BLaER1 treated with 17β-estradiol and CSF1 and Interleukin-3, amounts not matched to agents 10 nM and 100 nM (cell line): ENCODE results near the gene NFX1.

Source experiments
- H3K27ac ChIP-seq, 11 experiments: shearing (Covaris generic); formaldehyde crosslinking; 2 replicates each; pipeline ENCODE4 v1.8.1; 2022
- H3K27me3 ChIP-seq, 11 experiments: shearing (Covaris generic); formaldehyde crosslinking; 2 replicates each; pipeline ENCODE4 v1.8.1; 2022
- H3K36me3 ChIP-seq, 11 experiments: shearing (Covaris generic); formaldehyde crosslinking; 2 replicates each; pipeline ENCODE4 v1.8.1; 2022
- H3K4me1 ChIP-seq, 10 experiments: shearing (Covaris generic); formaldehyde crosslinking; 2 replicates each; pipeline ENCODE4 v1.8.1; 2022
- H3K4me2 ChIP-seq, 11 experiments: shearing (Covaris generic); formaldehyde crosslinking; 2 replicates each; pipeline ENCODE4 v1.8.1; 2022
- H3K4me3 ChIP-seq, 10 experiments: shearing (Covaris generic); formaldehyde crosslinking; 2 replicates each; pipeline ENCODE4 v1.8.1; 2022
- H3K9ac ChIP-seq, 11 experiments: shearing (Covaris generic); formaldehyde crosslinking; 2 replicates each; pipeline ENCODE4 v1.8.1; 2022
- H3K9me3 ChIP-seq, 11 experiments: shearing (Covaris generic); formaldehyde crosslinking; replicated peaks in 1 of 11; 2 replicates each; pipeline ENCODE4 v1.8.1; 2022
- H4K20me1 ChIP-seq, 11 experiments: shearing (Covaris generic); formaldehyde crosslinking; 2 replicates each; pipeline ENCODE4 v1.8.1; 2022
- Cebpa-rat ChIP-seq, 11 experiments: shearing (Covaris generic); IDR thresholded peaks; 2 replicates each; pipeline ENCODE4 v1.8.1; 2022

NFX1 gene

GRCh38 chr9:33263131-33264002 lies 26.9 kb upstream of the NFX1 start:
- peak overlapping the region; percentile 69 to 96 (median 91); a peak in 21 of 22 replicates for H3K27ac ChIP-seq
- no peaks in the 10 kb centered on the region for H3K27me3 ChIP-seq
- peak overlapping the region; percentile 75 to 98 (median 88) for H3K4me2 ChIP-seq
- peak overlapping the region; percentile 86 to 98 (median 96) for H3K4me3 ChIP-seq
- no peak for TF ChIP-seq Cebpa-rat (IDR thresholded peaks at IDR 0.05)
- H4K20me1 ChIP-seq = peaks cover 10 to 54% (median 39%) of the 10 kb centered on the region in 11 experiments; a peak in 17 of 22 replicates
- peaks cover 24 to 72% (median 32%) of the 10 kb centered on the region in 10 experiments for H3K4me1 ChIP-seq
- peaks cover 59 to 70% (median 65%) of the 10 kb centered on the region in 11 experiments for H3K36me3 ChIP-seq
- H3K9ac ChIP-seq = peak overlapping the region; percentile 85 to 96 (median 93)
- H3K9me3 ChIP-seq = no peaks in the 10 kb centered on the region

- peak overlapping the region; percentile 85 to 96 (median 93) for H3K9ac ChIP-seq
- H3K4me2 ChIP-seq = peak overlapping the region; percentile 75 to 98 (median 88)
- peak overlapping the region; percentile 86 to 98 (median 96) for H3K4me3 ChIP-seq
- H4K20me1 ChIP-seq = peaks cover 10 to 47% (median 34%) of the 10 kb centered on the region in 11 experiments; a peak in 16 of 22 replicates
- peak overlapping the region; percentile 69 to 96 (median 91) for H3K27ac ChIP-seq
- no peaks in the 10 kb centered on the region for H3K27me3 ChIP-seq
- TF ChIP-seq Cebpa-rat (IDR thresholded peaks at IDR 0.05) = no peak
- H3K36me3 ChIP-seq = peaks cover 56 to 70% (median 65%) of the 10 kb centered on the region in 11 experiments
- H3K9me3 ChIP-seq = no peaks in the 10 kb centered on the region
- peaks cover 24 to 72% (median 32%) of the 10 kb centered on the region in 10 experiments for H3K4me1 ChIP-seq
These were observed 26.3 kb upstream of the NFX1 start for GRCh38 chr9:33264003-33264472.

- H3K36me3 ChIP-seq = peaks cover 50 to 70% (median 65%) of the 10 kb centered on the region in 11 experiments
- no peak for TF ChIP-seq Cebpa-rat (IDR thresholded peaks at IDR 0.05)
- H4K20me1 ChIP-seq = peaks cover 4 to 41% (median 28%) of the 10 kb centered on the region in 11 experiments; a peak in 16 of 22 replicates
- H3K27me3 ChIP-seq = no peaks in the 10 kb centered on the region
- H3K4me3 ChIP-seq = peak within 1 kb of the TSS; percentile 86 to 98 (median 96)
- peak within 1 kb of the TSS; percentile 92 to 99 (median 95) for H3K4me2 ChIP-seq
- peak within 1 kb of the TSS; percentile 85 to 96 (median 93) for H3K9ac ChIP-seq
- H3K27ac ChIP-seq = peak within 1 kb of the TSS; percentile 74 to 96 (median 91)
- H3K4me1 ChIP-seq = peaks cover 24 to 66% (median 32%) of the 10 kb centered on the region in 10 experiments
- no peaks in the 10 kb centered on the region for H3K9me3 ChIP-seq
These were observed 25.7 kb upstream of the NFX1 start, which contains the start of the genes BAG1 and CHMP5 for GRCh38 chr9:33264473-33265177. BAG1 (minus strand) TSS chr9:33264708. CHMP5 (plus strand) TSS chr9:33265049; CDS start chr9:33265079, 30 bp downstream.

- Histone ChIP-seq H3K4me2 (peak overlapping the region; percentile 92 to 99 (median 95)), H3K4me3 (peak overlapping the region; percentile 71 to 96 (median 76)), H3K27ac (peak overlapping the region; percentile 74 to 88 (median 82); a peak in 21 of 22 replicates), H3K27me3 (no peaks in the 10 kb centered on the region), H3K36me3 (peaks cover 43 to 70% (median 65%) of the 10 kb centered on the region in 11 experiments), H4K20me1 (peaks cover 3 to 34% (median 24%) of the 10 kb centered on the region in 11 experiments; a peak in 16 of 22 replicates), H3K9ac (peak overlapping the region; percentile 82 to 92 (median 88)), H3K9me3 (no peaks in the 10 kb centered on the region), H3K4me1 (peaks cover 24 to 60% (median 32%) of the 10 kb centered on the region in 10 experiments)
- TF ChIP-seq Cebpa-rat (IDR thresholded peaks at IDR 0.05) = no peak
These were observed 25.0 kb upstream of the NFX1 start for GRCh38 chr9:33265211-33265865.

GRCh38 chr9:33267151-33267767 lies 23.1 kb upstream of the NFX1 start:
- H3K27ac ChIP-seq = no peak overlapping the region
- H4K20me1 ChIP-seq = peaks cover 3 to 22% (median 14%) of the 10 kb centered on the region in 11 experiments; a peak in 16 of 22 replicates
- H3K36me3 ChIP-seq = peaks cover 42 to 70% (median 65%) of the 10 kb centered on the region in 11 experiments
- H3K27me3 ChIP-seq = no peaks in the 10 kb centered on the region
- no peak for TF ChIP-seq Cebpa-rat (IDR thresholded peaks at IDR 0.05)
- H3K4me1 ChIP-seq = peaks cover 21 to 42% (median 30%) of the 10 kb centered on the region in 10 experiments
- no peak overlapping the region for H3K4me3 ChIP-seq
- no peak overlapping the region; a peak in 1 of 22 replicates for H3K9ac ChIP-seq
- peak overlapping the region in 7 of 11 experiments; percentile 4 to 99 (median 98); a peak in 9 of 22 replicates for H3K4me2 ChIP-seq
- no peaks in the 10 kb centered on the region for H3K9me3 ChIP-seq

- no peaks in the 10 kb centered on the region for H3K9me3 ChIP-seq
- peaks cover 12 to 33% (median 21%) of the 10 kb centered on the region in 10 experiments for H3K4me1 ChIP-seq
- TF ChIP-seq Cebpa-rat (IDR thresholded peaks at IDR 0.05) = no peak
- H3K4me3 ChIP-seq = no peak overlapping the region
- no peak overlapping the region for H3K27ac ChIP-seq
- H3K27me3 ChIP-seq = no peaks in the 10 kb centered on the region
- H3K9ac ChIP-seq = no peak overlapping the region
- no peak overlapping the region for H3K4me2 ChIP-seq
- H4K20me1 ChIP-seq = peaks cover 0 to 20% (median 0%) of the 10 kb centered on the region in 11 experiments; a peak in 3 of 22 replicates
- H3K36me3 ChIP-seq = peaks cover 62 to 94% (median 88%) of the 10 kb centered on the region in 11 experiments
These were observed 20.2 kb upstream of the NFX1 start for GRCh38 chr9:33270146-33270545.

- H3K27ac ChIP-seq = no peak overlapping the region
- peaks cover 0 to 20% (median 0%) of the 10 kb centered on the region in 11 experiments; a peak in 3 of 22 replicates for H4K20me1 ChIP-seq
- no peaks in the 10 kb centered on the region for H3K27me3 ChIP-seq
- H3K4me1 ChIP-seq = peaks cover 0 to 14% (median 2%) of the 10 kb centered on the region in 10 experiments; a peak in 9 of 20 replicates
- H3K9ac ChIP-seq = no peak overlapping the region
- no peak for TF ChIP-seq Cebpa-rat (IDR thresholded peaks at IDR 0.05)
- H3K36me3 ChIP-seq = peaks cover 78 to 100% (median 99%) of the 10 kb centered on the region in 11 experiments
- H3K4me3 ChIP-seq = no peak overlapping the region
- H3K4me2 ChIP-seq = no peak overlapping the region
- H3K9me3 ChIP-seq = no peaks in the 10 kb centered on the region
These were observed 18.3 kb upstream of the NFX1 start for GRCh38 chr9:33272061-33272460.
